Measurements from ENCODE around the gene GABRD.

- TF ChIP-seq CTCF (IDR thresholded peaks at IDR 0.05) (no peak), POLR2A (IDR thresholded peaks at IDR 0.05) (no peak)
These were observed 24.0 kb downstream of the GABRD start for GRCh38 chr1:2042830-2043773.
